Measurements from ENCODE around the gene MALL.
"Not testable (repeated sequence)": the region's sequence is repeated elsewhere in the genome, so short reads cannot be mapped to it uniquely, and the experiment has no call there.

Gene MALL

DNA sequence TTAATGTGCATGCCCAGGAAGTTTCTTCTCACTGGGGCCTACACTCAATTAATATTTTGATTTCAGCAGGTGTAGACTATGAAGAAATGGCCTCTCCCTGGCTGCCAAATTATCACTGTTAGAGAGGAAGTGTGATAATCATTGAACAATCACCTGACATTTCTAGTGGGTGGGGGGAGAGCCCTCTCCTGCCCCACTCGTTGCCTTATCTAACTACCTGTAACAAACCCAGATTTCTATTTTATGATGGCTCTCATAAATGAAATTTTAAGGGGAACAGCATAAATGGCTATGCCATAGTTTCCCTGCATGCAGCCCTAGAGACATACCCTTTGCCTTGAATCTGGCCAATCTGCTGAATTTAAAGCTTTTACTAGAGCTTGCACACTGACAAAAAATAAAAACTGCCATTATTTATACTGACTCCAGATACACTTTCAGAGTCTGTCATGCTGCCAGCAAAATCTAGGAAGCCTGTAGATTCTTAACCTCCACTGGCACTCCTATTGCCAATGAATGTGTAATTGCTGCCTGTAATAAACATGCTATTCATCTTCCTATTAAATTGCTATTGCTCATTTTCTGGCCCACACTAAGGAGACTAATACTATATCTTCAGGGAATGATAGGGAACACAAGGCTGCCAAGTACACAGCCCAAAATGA is 55.8 kb downstream of the MALL start:
- not testable (repeated sequence) for H3K9ac ChIP-seq (ENCODE audit: low read length); H3K4me2 ChIP-seq (ENCODE audit: low read depth, low read length, poor library complexity, severe bottlenecking); H3K79me2 ChIP-seq (ENCODE audit: insufficient read depth, low read length); H3K9me3 ChIP-seq (ENCODE audit: insufficient read depth, low read length); H2AFZ ChIP-seq (ENCODE audit: low read depth, low read length, severe bottlenecking); H3K9me2 ChIP-seq (replicated peaks; ENCODE audit: insufficient read depth, low read length); H3F3A ChIP-seq (ENCODE audit: insufficient read depth); H3K27ac ChIP-seq (ENCODE audit: low read depth, low read length); H3K4me3 ChIP-seq (ENCODE audit: insufficient read depth, low read length, poor library complexity, severe bottlenecking); H3K27me3 ChIP-seq (ENCODE audit: low read length); H3K36me3 ChIP-seq (ENCODE audit: low read length); H4K20me1 ChIP-seq (ENCODE audit: low read depth, low read length)

- H3K79me2 ChIP-seq (ENCODE audit: insufficient read depth, low read length); H3K4me3 ChIP-seq (ENCODE audit: insufficient read depth, low read length, poor library complexity, severe bottlenecking); H3K4me2 ChIP-seq (ENCODE audit: low read depth, low read length, poor library complexity, severe bottlenecking); H3K27me3 ChIP-seq (ENCODE audit: low read length); H4K20me1 ChIP-seq (ENCODE audit: low read depth, low read length); H3K9me2 ChIP-seq (replicated peaks; ENCODE audit: insufficient read depth, low read length); H2AFZ ChIP-seq (ENCODE audit: low read depth, low read length, severe bottlenecking); H3K27ac ChIP-seq (ENCODE audit: low read depth, low read length); H3K36me3 ChIP-seq (ENCODE audit: low read length); H3K9me3 ChIP-seq (ENCODE audit: insufficient read depth, low read length); H3F3A ChIP-seq (ENCODE audit: insufficient read depth); H3K9ac ChIP-seq (ENCODE audit: low read length): not testable (repeated sequence)
Observed at GRCh38 chr2:110059009-110059693, 56.5 kb downstream of the MALL start.

DNA sequence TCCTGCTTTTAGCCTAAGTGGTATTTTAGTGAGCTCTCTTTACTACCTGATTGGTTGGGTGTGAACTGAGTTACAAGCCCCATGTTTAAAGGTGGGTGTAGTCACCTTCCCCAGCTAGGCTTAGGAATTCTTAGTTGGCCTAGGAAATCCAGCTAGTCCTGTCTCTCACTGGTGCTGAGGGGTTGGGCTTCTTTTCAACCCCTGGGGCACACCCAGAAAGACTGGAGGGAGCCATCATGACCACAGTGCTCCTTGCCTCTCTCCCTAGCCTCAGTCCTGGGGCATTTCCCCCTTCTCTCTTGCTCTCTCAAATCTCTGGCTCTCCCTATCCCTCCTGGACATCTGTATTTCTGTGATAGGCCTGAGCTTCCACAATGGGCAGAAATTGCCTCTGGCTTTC is 57.6 kb downstream of the MALL start:
- H3K4me3 ChIP-seq (ENCODE audit: insufficient read depth, low read length, poor library complexity, severe bottlenecking); H3K27ac ChIP-seq (ENCODE audit: low read depth, low read length); H3K27me3 ChIP-seq (ENCODE audit: low read length); H3K9me2 ChIP-seq (replicated peaks; ENCODE audit: insufficient read depth, low read length); H3K9ac ChIP-seq (ENCODE audit: low read length); H4K20me1 ChIP-seq (ENCODE audit: low read depth, low read length); H3F3A ChIP-seq (ENCODE audit: insufficient read depth); H3K9me3 ChIP-seq (ENCODE audit: insufficient read depth, low read length); H3K36me3 ChIP-seq (ENCODE audit: low read length); H2AFZ ChIP-seq (ENCODE audit: low read depth, low read length, severe bottlenecking); H3K79me2 ChIP-seq (ENCODE audit: insufficient read depth, low read length); H3K4me2 ChIP-seq (ENCODE audit: low read depth, low read length, poor library complexity, severe bottlenecking): not testable (repeated sequence)

DNA sequence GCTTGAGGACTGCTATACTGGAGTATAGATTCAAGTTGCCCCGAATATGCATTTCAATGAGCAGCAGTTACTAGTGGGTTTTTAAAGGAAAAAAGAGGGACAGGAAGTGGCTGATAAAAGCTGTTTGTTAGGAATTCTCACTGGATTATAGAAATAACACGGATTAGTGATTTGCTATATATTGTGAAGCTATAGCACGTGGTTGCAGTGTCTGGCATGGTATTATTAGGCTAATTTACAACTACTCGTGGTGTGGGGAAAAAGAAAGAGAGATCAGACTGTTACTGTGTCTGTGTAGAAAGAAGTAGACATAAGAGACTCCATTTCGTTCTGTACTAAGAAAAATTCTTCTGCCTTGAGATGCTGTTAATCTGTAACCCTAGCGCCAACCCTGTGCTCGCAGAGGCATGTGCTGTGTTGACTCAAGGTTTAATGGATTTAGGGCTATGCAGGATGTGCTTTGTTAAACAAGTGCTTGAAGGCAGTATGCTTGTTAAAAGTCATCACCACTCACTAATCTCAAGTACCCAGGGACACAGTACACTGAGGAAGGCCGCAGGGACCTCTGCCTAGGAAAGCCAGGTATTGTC is 59.7 kb downstream of the MALL start:
- not testable (repeated sequence) for H4K20me1 ChIP-seq (ENCODE audit: low read depth, low read length); H3K9me2 ChIP-seq (replicated peaks; ENCODE audit: insufficient read depth, low read length); H3K27me3 ChIP-seq (ENCODE audit: low read length); H3K4me3 ChIP-seq (ENCODE audit: insufficient read depth, low read length, poor library complexity, severe bottlenecking); H3K9ac ChIP-seq (ENCODE audit: low read length); H3F3A ChIP-seq (ENCODE audit: insufficient read depth); H2AFZ ChIP-seq (ENCODE audit: low read depth, low read length, severe bottlenecking); H3K79me2 ChIP-seq (ENCODE audit: insufficient read depth, low read length); H3K4me2 ChIP-seq (ENCODE audit: low read depth, low read length, poor library complexity, severe bottlenecking); H3K36me3 ChIP-seq (ENCODE audit: low read length); H3K27ac ChIP-seq (ENCODE audit: low read depth, low read length); H3K9me3 ChIP-seq (ENCODE audit: insufficient read depth, low read length)

DNA sequence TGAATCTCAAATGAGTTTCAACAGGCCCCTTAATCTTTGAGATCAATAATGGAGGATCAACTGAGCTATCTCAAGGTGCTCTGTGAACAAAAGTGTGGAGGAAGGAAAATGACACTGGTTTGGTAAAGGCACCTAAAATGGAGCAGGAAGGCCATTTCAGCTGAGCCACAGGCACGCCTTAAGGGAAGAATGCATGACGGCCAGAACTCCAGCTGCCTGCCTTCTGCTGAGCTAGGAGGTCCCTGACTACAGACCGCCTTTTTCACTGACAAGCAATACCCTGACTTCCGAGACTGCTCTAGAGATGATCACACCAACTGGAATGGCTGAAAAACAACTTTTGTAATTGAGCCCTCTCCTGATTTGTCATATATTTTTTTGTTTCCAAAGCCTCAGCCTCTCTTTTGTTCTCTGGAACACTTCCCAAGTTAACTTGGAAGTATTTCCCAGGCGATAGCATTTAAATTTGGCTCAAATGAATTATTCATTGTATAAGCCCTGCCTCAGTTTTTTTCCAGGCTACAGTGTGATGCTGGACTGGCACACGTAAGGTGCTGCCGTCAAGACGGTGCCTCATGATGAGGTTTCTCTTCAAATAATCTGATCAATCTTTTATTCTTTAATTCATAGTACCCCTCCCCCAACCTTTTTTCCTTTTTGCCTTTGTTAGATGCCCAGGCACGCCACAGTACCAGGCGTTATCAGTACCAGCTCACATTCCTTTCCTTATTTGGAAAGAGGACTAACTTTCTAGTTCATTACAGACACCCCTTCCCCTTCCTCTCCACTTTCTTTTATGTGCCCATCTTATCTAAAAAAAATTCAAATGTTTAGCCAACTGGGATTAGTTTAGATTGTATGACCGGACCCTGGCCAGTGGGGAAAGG is 60.9 kb downstream of the MALL start:
- not testable (repeated sequence) for H4K20me1 ChIP-seq (ENCODE audit: low read depth, low read length); H3K9ac ChIP-seq (ENCODE audit: low read length); H3K9me2 ChIP-seq (replicated peaks; ENCODE audit: insufficient read depth, low read length); H3F3A ChIP-seq (ENCODE audit: insufficient read depth); H3K36me3 ChIP-seq (ENCODE audit: low read length); H3K9me3 ChIP-seq (ENCODE audit: insufficient read depth, low read length); H3K4me3 ChIP-seq (ENCODE audit: insufficient read depth, low read length, poor library complexity, severe bottlenecking); H2AFZ ChIP-seq (ENCODE audit: low read depth, low read length, severe bottlenecking); H3K27ac ChIP-seq (ENCODE audit: low read depth, low read length); H3K79me2 ChIP-seq (ENCODE audit: insufficient read depth, low read length); H3K27me3 ChIP-seq (ENCODE audit: low read length); H3K4me2 ChIP-seq (ENCODE audit: low read depth, low read length, poor library complexity, severe bottlenecking)

- not testable (repeated sequence) for H2AFZ ChIP-seq (ENCODE audit: low read depth, low read length, severe bottlenecking); H3K9me2 ChIP-seq (replicated peaks; ENCODE audit: insufficient read depth, low read length); H3K36me3 ChIP-seq (ENCODE audit: low read length); H3K4me3 ChIP-seq (ENCODE audit: insufficient read depth, low read length, poor library complexity, severe bottlenecking); H3K27ac ChIP-seq (ENCODE audit: low read depth, low read length); H3K9ac ChIP-seq (ENCODE audit: low read length); H3K27me3 ChIP-seq (ENCODE audit: low read length); H4K20me1 ChIP-seq (ENCODE audit: low read depth, low read length); H3F3A ChIP-seq (ENCODE audit: insufficient read depth); H3K9me3 ChIP-seq (ENCODE audit: insufficient read depth, low read length); H3K79me2 ChIP-seq (ENCODE audit: insufficient read depth, low read length); H3K4me2 ChIP-seq (ENCODE audit: low read depth, low read length, poor library complexity, severe bottlenecking)
Observed at GRCh38 chr2:110053688-110054087, 61.9 kb downstream of the MALL start.

DNA sequence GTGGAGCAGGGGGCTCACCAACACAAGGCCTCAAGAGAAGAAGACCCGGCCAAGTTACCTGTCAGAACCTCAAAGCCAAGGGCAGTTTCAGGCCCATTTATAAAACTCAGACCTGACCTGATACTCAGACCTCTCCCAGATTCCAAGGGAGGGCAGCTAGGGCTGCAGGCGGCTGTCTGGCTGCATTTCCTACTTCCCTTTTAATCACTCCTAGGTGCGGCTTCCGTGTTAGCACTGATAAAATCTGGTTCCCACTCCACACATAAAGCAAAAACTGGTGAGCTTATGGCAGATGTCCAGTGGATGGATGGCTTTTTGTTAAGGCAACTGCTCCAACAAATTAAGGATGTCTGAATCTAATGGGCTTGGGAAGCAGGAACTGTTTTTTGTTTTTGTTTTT is 63.5 kb downstream of the MALL start:
- H3K27me3 ChIP-seq (ENCODE audit: low read length); H3F3A ChIP-seq (ENCODE audit: insufficient read depth); H3K4me2 ChIP-seq (ENCODE audit: low read depth, low read length, poor library complexity, severe bottlenecking); H3K27ac ChIP-seq (ENCODE audit: low read depth, low read length); H3K36me3 ChIP-seq (ENCODE audit: low read length); H4K20me1 ChIP-seq (ENCODE audit: low read depth, low read length); H3K9me3 ChIP-seq (ENCODE audit: insufficient read depth, low read length); H3K4me3 ChIP-seq (ENCODE audit: insufficient read depth, low read length, poor library complexity, severe bottlenecking); H2AFZ ChIP-seq (ENCODE audit: low read depth, low read length, severe bottlenecking); H3K9ac ChIP-seq (ENCODE audit: low read length); H3K9me2 ChIP-seq (replicated peaks; ENCODE audit: insufficient read depth, low read length); H3K79me2 ChIP-seq (ENCODE audit: insufficient read depth, low read length): not testable (repeated sequence)

Measured in SU-DHL-6 (cell line).